Prostate gland (tissue), 2 donors: ENCODE results near the gene EPM2A.

ENCODE experiments used
- POLR2A ChIP-seq: fragments of 450-650 bp; IDR thresholded peaks from one replicate; pipeline ENCODE4 v1.6.1; 2016; ENCODE audit warnings: antibody characterized with exemption, mild to moderate bottlenecking
- TF ChIP-seq, protein P1 (sequence below), 4 experiments: fragments of 200-600 bp in 2 of 4; fragments of 450-650 bp in 2 of 4; sonication (generic) in 2 of 4; IDR thresholded peaks; 1 replicate in 3 of 4; 2 replicates in 1 of 4; pipeline ENCODE4 v1.5.1; 2016 to 2019; ENCODE audit warnings: antibody characterized with exemption in 4 of 4, mild to moderate bottlenecking in 2 of 4, moderate library complexity in 2 of 4

DNA sequence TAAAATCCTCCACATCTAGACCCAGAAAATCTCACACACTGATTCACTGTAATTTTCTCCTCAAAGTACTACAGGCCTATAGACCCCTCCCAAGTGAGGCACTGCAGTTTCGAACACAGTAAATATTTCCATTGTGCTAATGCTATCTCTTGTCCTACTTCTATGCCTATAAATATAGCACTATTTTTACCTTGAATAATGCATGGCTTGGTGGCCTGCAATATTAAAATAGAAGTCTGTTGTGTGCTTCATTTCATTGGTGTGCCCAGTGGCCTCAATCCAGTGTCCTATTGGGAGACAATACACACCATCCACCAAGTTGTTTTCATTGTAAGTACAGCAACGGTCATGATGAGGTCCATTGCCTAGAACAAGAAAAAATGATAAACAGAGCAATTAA lies 49.4 kb downstream of the EPM2A start:
- no peak for TF ChIP-seq POLR2A
- TF ChIP-seq, protein P1, sequence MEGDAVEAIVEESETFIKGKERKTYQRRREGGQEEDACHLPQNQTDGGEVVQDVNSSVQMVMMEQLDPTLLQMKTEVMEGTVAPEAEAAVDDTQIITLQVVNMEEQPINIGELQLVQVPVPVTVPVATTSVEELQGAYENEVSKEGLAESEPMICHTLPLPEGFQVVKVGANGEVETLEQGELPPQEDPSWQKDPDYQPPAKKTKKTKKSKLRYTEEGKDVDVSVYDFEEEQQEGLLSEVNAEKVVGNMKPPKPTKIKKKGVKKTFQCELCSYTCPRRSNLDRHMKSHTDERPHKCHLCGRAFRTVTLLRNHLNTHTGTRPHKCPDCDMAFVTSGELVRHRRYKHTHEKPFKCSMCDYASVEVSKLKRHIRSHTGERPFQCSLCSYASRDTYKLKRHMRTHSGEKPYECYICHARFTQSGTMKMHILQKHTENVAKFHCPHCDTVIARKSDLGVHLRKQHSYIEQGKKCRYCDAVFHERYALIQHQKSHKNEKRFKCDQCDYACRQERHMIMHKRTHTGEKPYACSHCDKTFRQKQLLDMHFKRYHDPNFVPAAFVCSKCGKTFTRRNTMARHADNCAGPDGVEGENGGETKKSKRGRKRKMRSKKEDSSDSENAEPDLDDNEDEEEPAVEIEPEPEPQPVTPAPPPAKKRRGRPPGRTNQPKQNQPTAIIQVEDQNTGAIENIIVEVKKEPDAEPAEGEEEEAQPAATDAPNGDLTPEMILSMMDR (IDR thresholded peaks at IDR 0.05) = no peak
